Endothelial cell of umbilical vein (primary cell): ENCODE results near the gene TTLL10. TPM values are rescaled to one million over a fixed set of nuclear protein-coding genes. Genes with fewer than 3 reads are reported as not detected.

Experiments used
- BruUV-seq: library from RNA; stranded (reverse); fragments of 400-500 nt; replicated peaks from 2 replicates; lab custom pipeline; 2021; lab: Mats Ljungman, UMichigan
- CTCF ChIA-PET: fragments of 300-600, 350-600 bp; sonication (Branson Sonifier 250); formaldehyde crosslinking; loops from one replicate; lab custom pipeline; 2021; ENCODE audit warnings: antibody characterized with exemption, inconsistent platforms; lab: Charles Lee
- POLR2A ChIA-PET: fragments of 300-600, 350-600 bp; sonication (Branson Sonifier 250); formaldehyde crosslinking; loops from one replicate; lab custom pipeline; 2021; ENCODE audit warnings: antibody characterized with exemption, inconsistent platforms; lab: Charles Lee
- DNase-seq: peaks from one replicate; pipeline ENCODE4 v3.0.0-alpha.2; 2011; ENCODE audit warnings: low read depth, low spot score
- FAIRE-seq: peaks from 2 replicates; lab custom pipeline; 2011; peaks lifted over from hg19 to GRCh38; lab: Jason Lieb, UNC
- H2AFZ ChIP-seq: 2 replicates; pipeline ENCODE4 v1.6.0; 2012; ENCODE audit warnings: low read depth, low read length, control low read depth, inconsistent platforms
- H3K27ac ChIP-seq: 2 replicates; pipeline ENCODE4 v1.5.1; 2011; ENCODE audit warnings: low read depth, mild to moderate bottlenecking, control low read depth, low read length, moderate library complexity; ENCODE audit not compliant: insufficient read depth
- H3K27me3 ChIP-seq, 2 experiments: 2 replicates each; pipeline versions ENCODE4 v1.6.0 to v1.6.1; 2011; ENCODE audit warnings: low read length in 2 of 2, mixed read lengths in 1 of 2; ENCODE audit not compliant: control insufficient read depth in 2 of 2, insufficient read depth in 2 of 2
- H3K36me3 ChIP-seq, 2 experiments: 2 replicates in 1 of 2; 3 replicates in 1 of 2; pipeline ENCODE4 v1.5.1; 2011; ENCODE audit warnings: low read length in 2 of 2, mild to moderate bottlenecking in 1 of 2, moderate library complexity in 1 of 2; ENCODE audit not compliant: control insufficient read depth in 2 of 2, insufficient read depth in 2 of 2; ENCODE audit errors: extremely low read depth in 1 of 2
- H3K4me1 ChIP-seq: 3 replicates; pipeline ENCODE4 v1.5.1; 2011; ENCODE audit warnings: mild to moderate bottlenecking, low read length; ENCODE audit not compliant: control insufficient read depth, insufficient read depth; ENCODE audit errors: extremely low read depth
- H3K4me2 ChIP-seq: 2 replicates; pipeline ENCODE4 v1.6.1; 2011; ENCODE audit warnings: low read length, control low read depth, mixed read lengths; ENCODE audit not compliant: insufficient read depth
- H3K4me3 ChIP-seq, 3 experiments: fragments of 200-600 bp in 1 of 3; sonication (generic), shearing (Covaris generic) in 1 of 3; replicated peaks in 1 of 3; 2 replicates each; pipeline ENCODE4 v1.5.1; 2011 to 2016; ENCODE audit warnings: control low read depth in 3 of 3, low read length in 3 of 3, mild to moderate bottlenecking in 2 of 3, inconsistent platforms in 1 of 3, low read depth in 1 of 3, moderate library complexity in 1 of 3; ENCODE audit not compliant: insufficient read depth in 1 of 3
- H3K79me2 ChIP-seq: 2 replicates; pipeline ENCODE4 v1.6.0; 2012; ENCODE audit warnings: low read length, inconsistent platforms; ENCODE audit not compliant: control insufficient read depth, insufficient read depth
- H3K9ac ChIP-seq: replicated peaks from 2 replicates; pipeline ENCODE3; 2011; ENCODE audit warnings: low read length, control low read depth; ENCODE audit not compliant: insufficient read depth; ENCODE audit errors: extremely low read depth
- H3K9me1 ChIP-seq: replicated peaks from 3 replicates; pipeline ENCODE4 v1.6.0; 2011; ENCODE audit warnings: mild to moderate bottlenecking, low read length; ENCODE audit not compliant: control insufficient read depth, insufficient read depth; ENCODE audit errors: extremely low read depth
- H3K9me3 ChIP-seq: replicated peaks from 2 replicates; pipeline ENCODE4 v1.5.1; 2012; ENCODE audit warnings: low read length, inconsistent platforms; ENCODE audit not compliant: control insufficient read depth, insufficient read depth
- H4K20me1 ChIP-seq: replicated peaks from 2 replicates; pipeline ENCODE3; 2011; ENCODE audit warnings: mild to moderate bottlenecking, low read length; ENCODE audit not compliant: control insufficient read depth, insufficient read depth; ENCODE audit errors: extremely low read depth
- EZH2 ChIP-seq: IDR thresholded peaks from 2 replicates; pipeline ENCODE4 v1.6.1; 2012; ENCODE audit warnings: borderline replicate concordance, low read depth, mild to moderate bottlenecking, moderate library complexity, low read length, inconsistent platforms; ENCODE audit not compliant: severe bottlenecking
- FOS ChIP-seq: IDR thresholded peaks from 2 replicates; pipeline ENCODE4 v1.6.1; 2011; ENCODE audit warnings: mild to moderate bottlenecking, low read length, moderate library complexity, borderline replicate concordance; ENCODE audit not compliant: insufficient read depth
- GATA2 ChIP-seq: IDR thresholded peaks from 2 replicates; pipeline ENCODE4 v1.7.0; 2011; ENCODE audit warnings: low read depth, mild to moderate bottlenecking, moderate library complexity, mixed read lengths, low read length; ENCODE audit not compliant: insufficient read length, insufficient read depth
- JUN ChIP-seq: IDR thresholded peaks from 2 replicates; pipeline ENCODE4 v1.6.1; 2011; ENCODE audit warnings: borderline replicate concordance, low read depth; ENCODE audit not compliant: insufficient read length, insufficient read depth
- MAX ChIP-seq: IDR thresholded peaks from 2 replicates; pipeline ENCODE4 v1.6.1; 2011; ENCODE audit not compliant: insufficient read depth, insufficient read length
- MYC ChIP-seq: IDR thresholded peaks from one replicate; pipeline ENCODE4 v1.6.1; 2011; ENCODE audit warnings: mild to moderate bottlenecking, low read depth, low read length
- POLR2A ChIP-seq: IDR thresholded peaks from 2 replicates; pipeline ENCODE4 v1.6.1; 2012; ENCODE audit warnings: low read depth, mild to moderate bottlenecking, control low read depth, low read length
- POLR2AphosphoS5 ChIP-seq: IDR thresholded peaks from 2 replicates; pipeline ENCODE4 v1.6.1; 2012; ENCODE audit warnings: low read depth, mild to moderate bottlenecking, control low read depth, low read length, moderate library complexity; ENCODE audit not compliant: insufficient read depth
- dilution Hi-C: fragments of 300-500 bp; cut with MboI; formaldehyde crosslinking; loops from one replicate; pipeline ENCODE4 v1.15.0; 2019; ENCODE audit warnings: low sequenced_read_pairs; ENCODE audit not compliant: extremely low pct_ligation_motif_present
- intact Hi-C: fragments of 100-400 bp; cut with micrococcal nuclease; formaldehyde crosslinking; loops from one replicate; pipeline ENCODE4 v1.10.0; 2022
- polyA plus RNA-seq, 4 experiments: library from polyadenylated mRNA; depleted of rRNA in 3 of 4; stranded (reverse) in 3 of 4; unstranded in 1 of 4; fragments of >200 nt; gene quantifications; 2 replicates each; pipeline versions ENCODE4 v1.2.1 to v1.2.3, GENCODE V29; 2011 to 2012; ENCODE audit warnings: missing spikeins in 1 of 4
- total RNA-seq: library from RNA; stranded (reverse); gene quantifications from 2 replicates; pipeline ENCODE4 v1.2.3, GENCODE V29; 2021
- TF ChIP-seq, protein P1 (sequence below), 2 donors: IDR thresholded peaks; 1 replicate in 1 of 2; 2 replicates in 1 of 2; pipeline ENCODE4 v1.5.1; 2011; ENCODE audit warnings: low read length in 2 of 2, mild to moderate bottlenecking in 2 of 2, moderate library complexity in 2 of 2, control low read depth in 1 of 2, inconsistent platforms in 1 of 2, low read depth in 1 of 2; ENCODE audit not compliant: insufficient read depth in 1 of 2; ENCODE audit errors: extremely low read depth in 1 of 2

Gene TTLL10
- total and polyA plus RNA-seq, 2 donors (not counting 3 experiments of a cell fraction or from before 2014, with no cell fraction given), result not detected

- Histone ChIP-seq H3K27me3 (peaks cover 10 to 14% of the 10 kb centered on the region in 2 experiments), H2AFZ (no peak overlapping the region), H3K9ac (no peak overlapping the region), H3K4me1 (no peaks in the 10 kb centered on the region), H3K9me3 (no peaks in the 10 kb centered on the region), H3K9me1 (no peaks in the 10 kb centered on the region), H4K20me1 (no peaks in the 10 kb centered on the region), H3K4me3 (no peak overlapping the region), H3K36me3 (no peaks in the 10 kb centered on the region), H3K4me2 (no peak overlapping the region), H3K79me2 (no peaks in the 10 kb centered on the region), H3K27ac (no peak overlapping the region)
- DNase-seq (no peak), FAIRE-seq (no peak)
- intact Hi-C loops (no loop called here), dilution Hi-C loops (no loop called here)
- ChIA-PET CTCF (no interaction called here), POLR2A (no interaction called here)
- no peak for TF ChIP-seq JUN
- no peak for TF ChIP-seq POLR2A
- TF ChIP-seq FOS, result no peak
- BruUV-seq, result no TSS peak
These were observed 69.6 kb downstream of the TTLL10 start for GRCh38 chr1:1243266-1243660.

DNA sequence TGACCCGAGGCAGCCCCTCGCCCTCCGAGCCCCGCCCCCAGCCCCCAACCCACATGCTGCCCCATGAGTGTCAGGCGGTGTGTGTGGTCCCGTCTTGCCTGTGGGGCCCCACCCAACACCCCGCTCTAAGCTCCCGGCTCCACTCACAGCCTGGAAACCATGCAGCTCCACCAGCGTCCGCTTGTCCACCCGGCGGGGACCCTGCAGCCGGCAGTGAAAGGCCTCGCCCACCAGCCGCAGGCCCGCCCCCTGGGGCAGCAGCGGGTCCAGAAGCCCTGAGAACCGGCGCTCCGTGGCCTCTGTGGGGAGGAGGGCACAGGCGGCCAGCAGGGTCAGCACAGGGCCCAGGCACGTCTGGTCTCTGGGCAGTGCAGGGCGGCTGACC lies 70.1 kb downstream of the TTLL10 start:
- intact Hi-C loops (no loop called here), dilution Hi-C loops (no loop called here)
- no peaks in the 10 kb centered on the region for H4K20me1 ChIP-seq
- ChIA-PET POLR2A (no interaction called here), CTCF (no interaction called here)
- H3K27ac ChIP-seq, result no peak overlapping the region
- H3K9me1 ChIP-seq, result no peaks in the 10 kb centered on the region
- FAIRE-seq (no peak), DNase-seq (no peak)
- no peak overlapping the region for H3K4me3 ChIP-seq
- H3K9ac ChIP-seq, result no peak overlapping the region
- no peaks in the 10 kb centered on the region for H3K9me3 ChIP-seq
- H3K79me2 ChIP-seq, result no peaks in the 10 kb centered on the region
- no peak overlapping the region for H2AFZ ChIP-seq
- no peak overlapping the region for H3K4me2 ChIP-seq
- TF ChIP-seq POLR2AphosphoS5 (no peak), MAX (no peak), MYC (no peak), FOS (no peak), JUN (no peak), POLR2A (no peak), EZH2 (no peak), GATA2 (no peak)
- TF ChIP-seq, protein P1, sequence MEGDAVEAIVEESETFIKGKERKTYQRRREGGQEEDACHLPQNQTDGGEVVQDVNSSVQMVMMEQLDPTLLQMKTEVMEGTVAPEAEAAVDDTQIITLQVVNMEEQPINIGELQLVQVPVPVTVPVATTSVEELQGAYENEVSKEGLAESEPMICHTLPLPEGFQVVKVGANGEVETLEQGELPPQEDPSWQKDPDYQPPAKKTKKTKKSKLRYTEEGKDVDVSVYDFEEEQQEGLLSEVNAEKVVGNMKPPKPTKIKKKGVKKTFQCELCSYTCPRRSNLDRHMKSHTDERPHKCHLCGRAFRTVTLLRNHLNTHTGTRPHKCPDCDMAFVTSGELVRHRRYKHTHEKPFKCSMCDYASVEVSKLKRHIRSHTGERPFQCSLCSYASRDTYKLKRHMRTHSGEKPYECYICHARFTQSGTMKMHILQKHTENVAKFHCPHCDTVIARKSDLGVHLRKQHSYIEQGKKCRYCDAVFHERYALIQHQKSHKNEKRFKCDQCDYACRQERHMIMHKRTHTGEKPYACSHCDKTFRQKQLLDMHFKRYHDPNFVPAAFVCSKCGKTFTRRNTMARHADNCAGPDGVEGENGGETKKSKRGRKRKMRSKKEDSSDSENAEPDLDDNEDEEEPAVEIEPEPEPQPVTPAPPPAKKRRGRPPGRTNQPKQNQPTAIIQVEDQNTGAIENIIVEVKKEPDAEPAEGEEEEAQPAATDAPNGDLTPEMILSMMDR (IDR thresholded peaks at IDR 0.05; ENCODE audit: extremely low read depth in 1 of 2, insufficient read depth in 1 of 2, low read depth in 1 of 2, low read length in 2 of 2), result no peak
- H3K4me1 ChIP-seq, result no peaks in the 10 kb centered on the region
- H3K36me3 ChIP-seq, result no peaks in the 10 kb centered on the region
- peaks cover 10 to 14% of the 10 kb centered on the region in 2 experiments for H3K27me3 ChIP-seq
- no TSS peak for BruUV-seq
